Duodenal mucosa (tissue), 2 donors: ENCODE measurements around the gene TNFRSF8.

Experiments used
- H3K27ac ChIP-seq: one replicate; pipeline ENCODE4 v1.7.0; 2013; ENCODE audit warnings: low read depth, low read length
- H3K27me3 ChIP-seq, 2 donors: one replicate each; pipeline ENCODE4 v1.7.0; 2013; ENCODE audit warnings: low read length in 2 of 2, control low read depth in 1 of 2; ENCODE audit not compliant: insufficient read depth in 2 of 2, control insufficient read depth in 1 of 2
- H3K36me3 ChIP-seq, 2 donors: one replicate each; pipeline ENCODE4 v1.7.0; 2013; ENCODE audit warnings: low read length in 2 of 2, control low read depth in 1 of 2; ENCODE audit not compliant: insufficient read depth in 2 of 2, control insufficient read depth in 1 of 2
- H3K4me1 ChIP-seq, 2 donors: one replicate each; pipeline ENCODE4 v1.7.0; 2013; ENCODE audit warnings: low read length in 2 of 2, control low read depth in 1 of 2; ENCODE audit not compliant: insufficient read depth in 2 of 2, control insufficient read depth in 1 of 2
- H3K4me3 ChIP-seq, 2 donors: one replicate each; pipeline ENCODE4 v1.7.0; 2013; ENCODE audit warnings: low read length in 2 of 2, low read depth in 1 of 2
- H3K9ac ChIP-seq, 2 donors: one replicate each; pipeline ENCODE4 v1.7.0; 2013; ENCODE audit warnings: low read length in 2 of 2, low read depth in 1 of 2
- H3K9me3 ChIP-seq, 2 donors: one replicate each; pipeline ENCODE4 v1.7.0; 2013; ENCODE audit warnings: low read length in 2 of 2, control low read depth in 1 of 2; ENCODE audit not compliant: control insufficient read depth in 1 of 2

The TNFRSF8 gene

GRCh38 chr1:12075195-12076114 is 12.4 kb downstream of the TNFRSF8 start:
- Histone ChIP-seq H3K27me3 (peaks cover 0 to 4% of the 10 kb centered on the region in 2 donors), H3K4me1 (peaks cover 0 to 2% of the 10 kb centered on the region in 2 donors), H3K9me3 (no peaks in the 10 kb centered on the region), H3K4me3 (no peak overlapping the region), H3K27ac (no peak overlapping the region), H3K36me3 (no peaks in the 10 kb centered on the region), H3K9ac (no peak overlapping the region)

- no peak overlapping the region for H3K4me3 ChIP-seq
- H3K9ac ChIP-seq = no peak overlapping the region
- peaks cover 0 to 2% of the 10 kb centered on the region in 2 donors for H3K4me1 ChIP-seq
- no peaks in the 10 kb centered on the region for H3K9me3 ChIP-seq
- no peaks in the 10 kb centered on the region for H3K36me3 ChIP-seq
- peaks cover 0 to 4% of the 10 kb centered on the region in 2 donors for H3K27me3 ChIP-seq
- no peak overlapping the region for H3K27ac ChIP-seq
Observed at GRCh38 chr1:12076425-12077005, 13.4 kb downstream of the TNFRSF8 start.

- peaks cover 0 to 2% of the 10 kb centered on the region in 2 donors for H3K4me1 ChIP-seq
- no peak overlapping the region for H3K9ac ChIP-seq
- H3K36me3 ChIP-seq = no peaks in the 10 kb centered on the region
- H3K27me3 ChIP-seq = peaks cover 0 to 4% of the 10 kb centered on the region in 2 donors
- H3K27ac ChIP-seq = no peak overlapping the region
- no peak overlapping the region for H3K4me3 ChIP-seq
- H3K9me3 ChIP-seq = no peaks in the 10 kb centered on the region
Observed at GRCh38 chr1:12078575-12078937, 15.5 kb downstream of the TNFRSF8 start.

DNA sequence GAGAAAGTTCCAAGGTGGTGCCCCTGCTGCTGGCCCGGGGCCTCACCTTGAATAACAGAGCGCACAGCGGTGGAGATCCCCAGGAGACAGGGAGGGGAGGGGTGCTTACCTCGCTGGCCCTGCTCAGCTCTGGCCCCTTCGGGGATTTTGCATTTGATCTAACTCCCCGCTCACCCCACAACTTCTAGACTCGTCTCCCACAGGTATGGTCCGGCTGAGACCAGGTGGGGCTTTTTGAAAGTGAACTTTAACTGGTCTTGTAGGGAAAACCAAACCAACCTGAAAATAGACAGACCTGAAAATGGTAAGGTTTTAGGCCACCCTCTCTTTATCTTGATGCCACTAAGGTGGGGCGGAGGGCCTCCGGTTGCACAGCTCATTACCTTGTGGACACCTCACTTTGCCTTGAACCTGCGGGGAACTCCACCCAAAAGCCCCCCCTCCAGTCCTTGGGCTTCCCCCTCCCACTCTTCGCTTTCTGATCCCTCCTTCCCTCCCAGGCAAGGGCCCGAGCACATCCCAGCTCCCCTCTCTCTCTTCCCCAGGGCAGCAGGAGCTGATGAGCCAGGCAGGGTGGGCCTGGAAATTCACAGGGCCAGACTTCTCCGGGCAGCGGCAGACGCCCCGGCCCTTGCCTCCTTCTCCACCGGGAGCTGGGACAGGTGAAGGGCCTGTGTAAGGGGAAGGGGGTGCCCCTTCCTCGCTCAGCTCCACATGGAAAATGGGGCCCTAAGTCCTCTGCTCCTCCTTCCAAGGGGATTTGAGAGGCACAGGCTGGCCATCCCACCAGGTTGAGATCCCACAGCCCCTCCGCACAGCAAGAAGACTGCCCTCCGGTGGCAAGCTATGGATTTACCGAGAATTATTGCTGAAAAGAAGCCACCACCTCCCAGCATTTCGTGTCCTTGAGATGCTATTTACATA is 16.1 kb downstream of the TNFRSF8 start:
- Histone ChIP-seq H3K9ac (no peak overlapping the region), H3K27me3 (peaks cover 0 to 4% of the 10 kb centered on the region in 2 donors), H3K9me3 (no peaks in the 10 kb centered on the region), H3K27ac (no peak overlapping the region), H3K4me3 (no peak overlapping the region), H3K4me1 (peaks cover 0 to 2% of the 10 kb centered on the region in 2 donors), H3K36me3 (no peaks in the 10 kb centered on the region)

DNA sequence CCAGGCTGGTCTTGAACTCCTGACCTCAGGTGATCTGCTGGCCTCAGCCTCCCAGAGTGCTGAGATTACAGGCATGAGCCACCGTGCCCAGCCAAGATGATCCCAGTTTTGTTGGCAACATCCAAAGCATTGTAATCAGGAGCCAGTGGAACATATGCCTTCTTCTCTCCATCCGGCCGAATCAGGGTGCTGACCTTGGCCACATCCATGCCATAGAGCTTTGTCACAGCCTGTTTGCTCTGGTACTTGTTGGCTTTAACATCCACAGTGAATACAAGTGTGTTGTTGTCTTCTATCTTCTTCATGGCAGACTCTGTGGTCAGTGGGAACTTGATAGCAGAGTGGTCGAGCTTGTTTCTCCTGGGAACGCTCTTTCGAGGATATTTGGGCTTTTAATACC is 17.1 kb downstream of the TNFRSF8 start:
- no peak overlapping the region for H3K9ac ChIP-seq
- H3K9me3 ChIP-seq = no peaks in the 10 kb centered on the region
- no peaks in the 10 kb centered on the region for H3K36me3 ChIP-seq
- H3K4me1 ChIP-seq = peaks cover 0 to 2% of the 10 kb centered on the region in 2 donors
- no peak overlapping the region for H3K27ac ChIP-seq
- H3K27me3 ChIP-seq = peaks cover 0 to 4% of the 10 kb centered on the region in 2 donors
- H3K4me3 ChIP-seq = no peak overlapping the region

GRCh38 chr1:12080773-12081556 is 17.9 kb downstream of the TNFRSF8 start:
- Histone ChIP-seq H3K9ac (no peak overlapping the region), H3K36me3 (no peaks in the 10 kb centered on the region), H3K27ac (no peak overlapping the region), H3K4me3 (no peak overlapping the region), H3K9me3 (no peaks in the 10 kb centered on the region), H3K27me3 (peaks cover 0 to 4% of the 10 kb centered on the region in 2 donors), H3K4me1 (peaks cover 0 to 2% of the 10 kb centered on the region in 2 donors)

- Histone ChIP-seq H3K4me3 (no peak overlapping the region), H3K9ac (no peak overlapping the region), H3K9me3 (no peaks in the 10 kb centered on the region), H3K36me3 (no peaks in the 10 kb centered on the region), H3K27ac (no peak overlapping the region), H3K27me3 (peaks cover 0 to 4% of the 10 kb centered on the region in 2 donors), H3K4me1 (peaks cover 0 to 2% of the 10 kb centered on the region in 2 donors)
Observed at GRCh38 chr1:12081648-12082396, 18.7 kb downstream of the TNFRSF8 start.

GRCh38 chr1:12082988-12083387 is 19.9 kb downstream of the TNFRSF8 start:
- H3K36me3 ChIP-seq = no peaks in the 10 kb centered on the region
- H3K4me3 ChIP-seq = no peak overlapping the region
- no peak overlapping the region for H3K9ac ChIP-seq
- H3K4me1 ChIP-seq = peaks cover under 1 to 2% of the 10 kb centered on the region in 2 donors
- peaks cover 0 to 4% of the 10 kb centered on the region in 2 donors for H3K27me3 ChIP-seq
- no peaks in the 10 kb centered on the region for H3K9me3 ChIP-seq
- H3K27ac ChIP-seq = no peak overlapping the region

DNA sequence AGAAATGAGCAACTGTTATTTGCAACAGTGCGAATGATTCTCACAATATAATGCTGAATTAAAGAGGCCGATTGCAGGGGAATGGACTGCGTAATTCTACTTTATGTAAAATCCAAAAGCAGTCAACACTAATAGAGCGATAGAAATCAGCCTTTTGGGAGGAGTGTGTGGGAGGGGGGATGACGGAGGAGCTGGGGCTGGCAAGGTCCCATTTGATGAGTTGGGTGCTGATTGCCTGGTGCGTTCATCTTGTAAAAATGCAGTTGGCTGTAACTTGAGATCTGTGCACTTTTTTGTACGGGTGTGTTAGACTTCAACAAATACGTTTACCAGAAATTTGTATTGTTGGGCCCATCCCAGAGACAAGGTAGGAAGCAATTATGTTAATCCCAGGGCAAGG is 20.7 kb downstream of the TNFRSF8 start:
- Histone ChIP-seq H3K36me3 (no peaks in the 10 kb centered on the region), H3K9me3 (no peaks in the 10 kb centered on the region), H3K27ac (no peak overlapping the region), H3K27me3 (peaks cover 0 to 4% of the 10 kb centered on the region in 2 donors), H3K9ac (no peak overlapping the region), H3K4me3 (no peak overlapping the region), H3K4me1 (peaks cover 2 to 4% of the 10 kb centered on the region in 2 donors)
